ENCODE measurements around the gene RRAGB.
"Not testable (repeated sequence)": the region's sequence is repeated elsewhere in the genome, so short reads cannot be mapped to it uniquely, and the experiment has no call there.

Gene RRAGB, protein sequence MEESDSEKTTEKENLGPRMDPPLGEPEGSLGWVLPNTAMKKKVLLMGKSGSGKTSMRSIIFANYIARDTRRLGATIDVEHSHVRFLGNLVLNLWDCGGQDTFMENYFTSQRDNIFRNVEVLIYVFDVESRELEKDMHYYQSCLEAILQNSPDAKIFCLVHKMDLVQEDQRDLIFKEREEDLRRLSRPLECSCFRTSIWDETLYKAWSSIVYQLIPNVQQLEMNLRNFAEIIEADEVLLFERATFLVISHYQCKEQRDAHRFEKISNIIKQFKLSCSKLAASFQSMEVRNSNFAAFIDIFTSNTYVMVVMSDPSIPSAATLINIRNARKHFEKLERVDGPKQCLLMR

DNA sequence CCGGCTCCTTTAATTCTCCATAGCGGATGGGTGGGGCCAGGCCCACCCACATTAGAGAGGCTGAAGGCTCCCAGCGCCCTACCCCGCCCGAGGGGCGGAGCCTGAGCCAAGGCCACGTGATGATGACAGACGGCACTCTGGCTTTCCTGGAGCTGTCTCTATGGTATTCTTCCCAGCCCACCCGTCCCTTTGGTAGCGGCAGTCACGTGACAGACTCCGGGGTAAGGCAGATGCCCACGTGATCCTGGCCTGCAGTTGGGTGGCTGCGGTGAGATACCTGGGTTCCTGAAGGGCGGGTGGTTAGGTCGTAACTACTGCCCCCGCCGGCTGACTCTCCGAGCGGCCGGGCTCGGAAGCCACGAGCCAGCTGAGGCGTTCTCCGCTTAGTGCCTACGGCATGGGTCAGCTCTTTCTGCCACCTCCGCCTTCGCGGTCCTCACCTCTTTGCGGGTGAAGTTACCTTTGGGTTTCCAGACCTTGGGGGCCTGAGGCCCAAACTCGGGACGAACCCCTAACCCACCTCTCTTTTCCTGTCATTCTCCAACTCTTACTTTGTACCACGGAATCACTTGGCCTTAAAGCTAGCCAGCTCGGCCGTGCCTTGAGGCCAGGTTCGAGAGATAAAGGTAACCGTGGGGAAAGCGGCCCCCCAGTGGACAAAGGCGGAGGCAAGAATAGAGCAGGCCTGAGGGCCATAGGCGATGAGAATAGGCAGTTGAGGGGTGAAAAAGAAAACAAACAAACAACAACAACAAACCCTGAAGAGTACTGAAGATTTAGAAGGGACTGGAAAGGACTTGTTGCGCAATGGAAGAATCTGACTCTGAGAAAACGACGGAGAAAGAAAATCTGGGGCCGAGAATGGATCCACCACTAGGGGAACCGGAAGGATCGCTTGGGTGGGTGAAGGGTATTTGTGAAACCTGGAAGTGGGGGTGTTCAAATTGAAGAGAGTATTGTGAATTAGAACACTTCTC is at the start of gene RRAGB:
TSS of gene RRAGB (plus strand) at position 229 of the 977 bp plus-strand sequence. CDS start at position 808, 579 bp downstream.
- Histone ChIP-seq H3K4me3 (ENCODE audit: low read depth, low read length) (peak within 1 kb of the TSS; percentile 77), H3K27me3 (ENCODE audit: control insufficient read depth, insufficient read depth, low read length) (no peaks in the 10 kb centered on the region), H3K9ac (ENCODE audit: low read depth, low read length) (peak within 1 kb of the TSS; percentile 47), H3K36me3 (ENCODE audit: control insufficient read depth, insufficient read depth, low read length) (no peaks in the 10 kb centered on the region), H3K9me3 (ENCODE audit: control insufficient read depth, insufficient read depth, low read length) (no peaks in the 10 kb centered on the region), H3K4me1 (ENCODE audit: control insufficient read depth, insufficient read depth, low read length) (no peaks in the 10 kb centered on the region)

DNA sequence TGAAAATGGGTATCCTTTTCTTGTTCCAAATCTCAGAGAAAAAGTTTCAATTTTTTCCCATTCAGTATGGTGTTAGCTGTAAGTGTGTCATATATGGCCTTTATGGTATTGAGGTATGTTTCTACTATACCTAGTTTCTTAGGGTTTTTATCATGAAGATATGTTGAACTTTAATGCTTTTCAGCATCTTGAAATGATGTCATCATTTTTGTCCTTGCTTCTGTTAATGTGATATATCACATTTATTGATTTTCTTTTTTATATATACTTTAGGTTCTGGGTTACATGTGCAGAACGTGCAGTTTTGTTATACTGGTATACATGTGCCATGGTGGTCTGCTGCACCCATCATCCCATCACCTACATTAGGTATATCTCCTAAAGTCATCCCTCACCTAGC is 49.5 kb upstream of the RRAGB start:
- no peaks in the 10 kb centered on the region for H3K4me1 ChIP-seq (ENCODE audit: control insufficient read depth, insufficient read depth, low read length)
- H3K9me3 ChIP-seq (ENCODE audit: control insufficient read depth, insufficient read depth, low read length), result peaks cover 3% of the 10 kb centered on the region
- no peaks in the 10 kb centered on the region for H3K27me3 ChIP-seq (ENCODE audit: control insufficient read depth, insufficient read depth, low read length)
- H3K9ac ChIP-seq (ENCODE audit: low read depth, low read length), result no peak overlapping the region
- H3K36me3 ChIP-seq (ENCODE audit: control insufficient read depth, insufficient read depth, low read length), result no peaks in the 10 kb centered on the region
- no peak overlapping the region for H3K4me3 ChIP-seq (ENCODE audit: low read depth, low read length)

DNA sequence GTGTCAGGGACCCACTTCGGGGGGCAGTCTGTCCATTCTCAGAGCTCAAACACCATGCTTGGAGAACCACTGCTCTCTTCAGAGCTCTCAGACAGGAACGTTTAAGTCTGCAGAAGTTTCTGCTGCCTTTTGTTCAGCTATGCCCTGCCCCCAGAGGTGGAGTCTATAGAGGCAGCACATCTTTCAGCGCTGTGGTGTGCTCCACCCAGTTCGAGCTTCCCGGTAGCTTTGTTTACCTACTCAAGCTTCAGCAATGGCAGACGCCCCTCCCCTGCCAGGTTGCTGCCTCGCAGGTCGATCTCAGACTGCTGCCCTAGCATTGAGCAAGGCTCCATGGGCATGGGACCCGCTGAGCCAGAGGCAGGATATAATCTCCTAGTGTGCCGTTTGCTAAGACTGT is 29.0 kb upstream of the RRAGB start:
- H3K9me3 ChIP-seq (ENCODE audit: control insufficient read depth, insufficient read depth, low read length), result peaks cover 15% of the 10 kb centered on the region
- not testable (repeated sequence) for H3K4me3 ChIP-seq (ENCODE audit: low read depth, low read length); H3K4me1 ChIP-seq (ENCODE audit: control insufficient read depth, insufficient read depth, low read length); H3K9ac ChIP-seq (ENCODE audit: low read depth, low read length); H3K27me3 ChIP-seq (ENCODE audit: control insufficient read depth, insufficient read depth, low read length); H3K36me3 ChIP-seq (ENCODE audit: control insufficient read depth, insufficient read depth, low read length)

DNA sequence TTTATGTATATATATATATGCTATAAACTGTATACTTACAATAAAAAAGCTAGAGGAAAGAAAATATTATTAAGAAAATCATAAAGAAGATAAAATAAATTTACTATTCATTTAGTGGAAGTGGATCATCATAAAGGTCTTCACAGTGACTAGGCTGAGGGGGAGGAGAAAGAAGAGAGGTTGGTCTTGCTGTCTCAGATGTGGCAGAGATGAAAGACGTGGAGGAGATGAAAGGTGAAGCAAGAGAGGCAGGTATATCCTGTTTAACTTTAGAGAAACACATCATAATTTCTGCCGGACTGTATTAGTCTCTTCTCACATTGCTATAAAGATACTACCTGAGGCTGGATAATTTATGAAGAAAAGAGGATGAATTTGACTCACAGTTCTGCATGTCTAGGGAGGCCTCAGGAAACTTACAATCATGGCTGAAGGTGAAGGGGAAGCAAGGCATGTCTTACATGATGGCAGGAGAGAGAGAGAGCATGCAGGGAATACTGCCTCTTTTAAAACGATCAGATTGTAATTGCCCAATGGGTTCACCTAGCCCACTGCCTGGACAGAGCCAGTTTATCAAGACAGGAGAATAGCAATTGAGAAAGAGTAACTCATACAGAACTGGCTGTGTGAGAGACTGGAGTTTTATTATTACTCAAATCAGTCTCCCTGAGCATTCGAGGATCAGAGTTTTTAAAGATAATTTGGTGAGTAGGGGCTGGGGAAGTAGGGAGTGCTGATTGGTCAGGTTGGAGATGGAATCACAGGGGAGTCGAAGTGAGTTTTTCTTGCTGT is 22.1 kb upstream of the RRAGB start:
- no peaks in the 10 kb centered on the region for H3K4me1 ChIP-seq (ENCODE audit: control insufficient read depth, insufficient read depth, low read length)
- peaks cover 8% of the 10 kb centered on the region for H3K9me3 ChIP-seq (ENCODE audit: control insufficient read depth, insufficient read depth, low read length)
- no peaks in the 10 kb centered on the region for H3K27me3 ChIP-seq (ENCODE audit: control insufficient read depth, insufficient read depth, low read length)
- no peak overlapping the region for H3K4me3 ChIP-seq (ENCODE audit: low read depth, low read length)
- no peaks in the 10 kb centered on the region for H3K36me3 ChIP-seq (ENCODE audit: control insufficient read depth, insufficient read depth, low read length)
- H3K9ac ChIP-seq (ENCODE audit: low read depth, low read length), result no peak overlapping the region

DNA sequence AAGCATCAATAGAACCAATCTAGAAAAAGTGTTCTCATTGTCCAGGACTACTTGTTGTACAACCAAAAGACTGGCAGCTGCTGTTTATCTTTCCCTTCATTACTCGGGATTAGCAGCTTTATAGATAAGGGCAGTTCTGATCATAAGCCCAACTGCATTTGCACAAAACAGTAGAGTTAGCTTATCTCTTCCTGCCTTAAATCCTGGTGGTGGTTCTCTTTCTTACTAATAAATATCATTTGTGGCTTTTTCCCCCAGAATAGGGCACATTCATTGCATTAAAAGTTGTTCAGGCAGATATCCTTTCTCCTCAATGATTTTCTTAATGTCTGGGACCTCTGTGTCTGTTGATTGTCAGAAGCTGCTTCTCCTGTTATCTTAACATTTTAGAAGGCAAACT is 20.2 kb upstream of the RRAGB start:
- Histone ChIP-seq H3K9me3 (ENCODE audit: control insufficient read depth, insufficient read depth, low read length) (peaks cover 13% of the 10 kb centered on the region), H3K27me3 (ENCODE audit: control insufficient read depth, insufficient read depth, low read length) (no peaks in the 10 kb centered on the region), H3K4me3 (ENCODE audit: low read depth, low read length) (no peak overlapping the region), H3K4me1 (ENCODE audit: control insufficient read depth, insufficient read depth, low read length) (no peaks in the 10 kb centered on the region), H3K9ac (ENCODE audit: low read depth, low read length) (no peak overlapping the region), H3K36me3 (ENCODE audit: control insufficient read depth, insufficient read depth, low read length) (no peaks in the 10 kb centered on the region)

DNA sequence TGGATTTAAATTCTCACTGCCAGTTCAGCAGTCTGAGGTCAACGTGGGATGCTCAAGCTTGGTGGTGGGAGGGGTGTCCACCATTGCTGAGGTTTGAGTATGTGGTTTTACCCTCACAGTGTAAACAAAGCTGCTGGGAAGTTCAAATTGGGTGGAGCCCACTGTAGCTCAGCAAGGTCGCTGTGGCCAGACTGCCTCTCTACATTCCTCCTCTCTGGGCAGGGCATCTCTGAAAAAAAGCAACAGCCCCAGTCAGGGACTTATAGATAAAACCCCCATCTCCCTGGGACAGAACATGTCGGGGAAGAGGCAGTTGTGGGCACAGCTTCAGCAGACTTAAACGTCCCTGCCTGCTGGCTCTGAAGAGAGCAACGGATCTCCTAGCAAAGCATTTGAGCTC is 14.9 kb upstream of the RRAGB start:
- no peak overlapping the region for H3K9ac ChIP-seq (ENCODE audit: low read depth, low read length)
- no peaks in the 10 kb centered on the region for H3K4me1 ChIP-seq (ENCODE audit: control insufficient read depth, insufficient read depth, low read length)
- no peaks in the 10 kb centered on the region for H3K36me3 ChIP-seq (ENCODE audit: control insufficient read depth, insufficient read depth, low read length)
- no peaks in the 10 kb centered on the region for H3K27me3 ChIP-seq (ENCODE audit: control insufficient read depth, insufficient read depth, low read length)
- H3K9me3 ChIP-seq (ENCODE audit: control insufficient read depth, insufficient read depth, low read length), result peaks cover 9% of the 10 kb centered on the region
- no peak overlapping the region for H3K4me3 ChIP-seq (ENCODE audit: low read depth, low read length)

DNA sequence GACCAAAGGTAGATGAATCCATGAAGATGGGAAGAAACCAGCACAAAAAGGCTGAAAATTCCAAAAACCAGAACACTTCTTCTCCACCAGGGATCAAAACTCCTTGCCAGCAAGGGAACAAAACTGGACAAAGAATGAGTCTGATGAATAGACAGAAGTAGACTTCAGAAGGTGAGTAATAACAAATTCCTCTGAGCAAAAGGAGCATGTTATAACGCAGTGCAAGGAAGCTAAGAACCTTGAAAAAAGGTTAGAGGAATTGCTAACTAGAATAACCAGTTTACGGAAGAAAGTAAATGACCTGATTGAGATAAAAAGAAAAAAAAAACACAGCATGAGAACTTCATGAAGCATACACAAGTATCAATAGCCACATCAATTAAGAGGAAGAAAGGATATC is 14.1 kb upstream of the RRAGB start:
- not testable (repeated sequence) for H3K4me3 ChIP-seq (ENCODE audit: low read depth, low read length); H3K9ac ChIP-seq (ENCODE audit: low read depth, low read length); H3K36me3 ChIP-seq (ENCODE audit: control insufficient read depth, insufficient read depth, low read length); H3K9me3 ChIP-seq (ENCODE audit: control insufficient read depth, insufficient read depth, low read length); H3K4me1 ChIP-seq (ENCODE audit: control insufficient read depth, insufficient read depth, low read length); H3K27me3 ChIP-seq (ENCODE audit: control insufficient read depth, insufficient read depth, low read length)

DNA sequence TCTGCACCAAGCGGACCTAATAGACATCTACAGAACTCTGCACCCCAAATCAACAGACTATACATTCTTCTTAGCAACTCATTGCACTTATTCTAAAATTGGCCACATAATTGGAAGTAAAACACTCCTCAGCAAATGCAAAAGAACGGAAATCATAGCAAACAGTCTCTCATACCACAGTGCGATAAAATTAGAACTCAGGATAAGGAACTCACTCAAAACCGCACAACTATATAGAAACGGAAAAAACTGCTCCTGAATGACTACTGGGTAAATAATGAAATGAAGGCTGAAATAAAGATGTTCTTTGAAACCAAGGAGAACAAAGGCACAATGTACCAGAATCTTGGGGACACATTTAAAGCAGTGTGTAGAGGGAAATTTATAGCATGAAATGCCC is 12.5 kb upstream of the RRAGB start:
- H3K9me3 ChIP-seq (ENCODE audit: control insufficient read depth, insufficient read depth, low read length), result peaks cover 12% of the 10 kb centered on the region
- not testable (repeated sequence) for H3K4me3 ChIP-seq (ENCODE audit: low read depth, low read length); H3K9ac ChIP-seq (ENCODE audit: low read depth, low read length); H3K27me3 ChIP-seq (ENCODE audit: control insufficient read depth, insufficient read depth, low read length); H3K4me1 ChIP-seq (ENCODE audit: control insufficient read depth, insufficient read depth, low read length); H3K36me3 ChIP-seq (ENCODE audit: control insufficient read depth, insufficient read depth, low read length)

DNA sequence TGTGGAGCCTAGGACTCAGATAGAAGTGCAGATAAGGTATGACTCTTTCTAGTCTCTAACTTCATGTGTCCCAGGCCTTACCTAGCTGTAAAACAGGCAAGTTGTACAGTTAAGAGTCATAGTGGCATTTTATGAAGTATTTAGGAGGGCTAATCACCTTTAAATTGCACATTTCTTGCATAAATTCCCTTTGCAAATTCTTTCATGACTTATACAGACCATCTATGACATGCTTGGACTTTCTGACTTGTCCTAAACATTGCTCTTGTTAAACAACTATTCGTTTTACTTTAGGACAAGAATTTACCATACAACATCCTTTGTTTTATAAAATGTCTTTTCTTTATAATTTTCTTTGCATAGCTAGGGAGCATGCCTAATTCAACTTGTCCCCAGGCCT is 7.8 kb upstream of the RRAGB start:
- no peaks in the 10 kb centered on the region for H3K4me1 ChIP-seq (ENCODE audit: control insufficient read depth, insufficient read depth, low read length)
- H3K9me3 ChIP-seq (ENCODE audit: control insufficient read depth, insufficient read depth, low read length), result peaks cover 6% of the 10 kb centered on the region
- no peaks in the 10 kb centered on the region for H3K27me3 ChIP-seq (ENCODE audit: control insufficient read depth, insufficient read depth, low read length)
- no peaks in the 10 kb centered on the region for H3K36me3 ChIP-seq (ENCODE audit: control insufficient read depth, insufficient read depth, low read length)
- H3K9ac ChIP-seq (ENCODE audit: low read depth, low read length), result no peak overlapping the region
- no peak overlapping the region for H3K4me3 ChIP-seq (ENCODE audit: low read depth, low read length)

DNA sequence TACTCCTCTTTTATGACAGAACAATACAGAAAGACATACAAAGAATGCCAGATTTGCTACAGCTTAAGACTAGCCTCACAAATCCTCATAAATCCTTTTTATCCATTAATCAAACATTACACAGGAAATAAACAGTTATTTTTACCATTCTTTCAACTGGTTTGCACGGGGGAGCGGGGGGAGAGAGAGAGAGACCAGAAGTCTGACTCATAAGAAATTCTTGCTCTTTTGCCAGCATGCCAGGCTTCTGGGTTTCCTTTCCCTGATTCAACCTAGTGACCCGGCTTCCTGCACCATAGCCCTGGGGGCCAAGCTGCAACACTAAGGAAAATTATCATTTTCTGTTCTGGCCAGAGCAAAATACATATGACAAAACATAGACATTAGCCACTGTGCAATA is 6.8 kb upstream of the RRAGB start:
- Histone ChIP-seq H3K36me3 (ENCODE audit: control insufficient read depth, insufficient read depth, low read length) (no peaks in the 10 kb centered on the region), H3K9ac (ENCODE audit: low read depth, low read length) (no peak overlapping the region), H3K4me1 (ENCODE audit: control insufficient read depth, insufficient read depth, low read length) (no peaks in the 10 kb centered on the region), H3K4me3 (ENCODE audit: low read depth, low read length) (no peak overlapping the region), H3K27me3 (ENCODE audit: control insufficient read depth, insufficient read depth, low read length) (no peaks in the 10 kb centered on the region), H3K9me3 (ENCODE audit: control insufficient read depth, insufficient read depth, low read length) (peaks cover 6% of the 10 kb centered on the region)

DNA sequence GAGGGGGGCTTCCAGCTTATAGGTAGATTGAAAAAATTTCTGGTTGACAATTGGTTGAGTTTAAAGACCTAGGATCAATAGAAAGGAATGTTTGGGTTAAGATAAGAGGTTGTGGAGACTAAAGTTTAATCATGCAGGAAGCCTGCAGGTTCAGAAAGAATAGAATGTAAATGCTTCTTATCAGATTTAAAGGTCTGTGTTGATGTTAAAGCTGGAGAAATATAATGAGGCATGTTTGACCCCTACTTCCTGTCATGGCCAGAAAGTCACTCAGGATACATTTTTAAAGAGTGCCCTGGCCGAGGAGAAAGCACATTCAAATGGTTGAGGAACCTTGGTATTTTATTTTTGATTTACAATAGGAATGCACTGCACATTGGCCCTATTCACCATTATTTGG is 3.9 kb upstream of the RRAGB start:
- H3K4me3 ChIP-seq (ENCODE audit: low read depth, low read length), result no peak overlapping the region
- no peaks in the 10 kb centered on the region for H3K4me1 ChIP-seq (ENCODE audit: control insufficient read depth, insufficient read depth, low read length)
- no peaks in the 10 kb centered on the region for H3K27me3 ChIP-seq (ENCODE audit: control insufficient read depth, insufficient read depth, low read length)
- peaks cover 6% of the 10 kb centered on the region for H3K9me3 ChIP-seq (ENCODE audit: control insufficient read depth, insufficient read depth, low read length)
- H3K9ac ChIP-seq (ENCODE audit: low read depth, low read length), result no peak overlapping the region
- no peaks in the 10 kb centered on the region for H3K36me3 ChIP-seq (ENCODE audit: control insufficient read depth, insufficient read depth, low read length)

Measured in iPS-15b (cell line).